ENCODE data around the gene ITPR1.

- TF ChIP-seq CTCF (conservative IDR thresholded peaks at IDR 0.05; ENCODE audit: low read depth in 2 of 2) (no peak), CREB1 (CRISPR knock-in tag; IDR thresholded peaks at IDR 0.05; ENCODE audit: low read depth) (no peak), REST (IDR thresholded peaks at IDR 0.05; ENCODE audit: unreplicated experiment) (no peak), EZH2 (IDR thresholded peaks at IDR 0.05; ENCODE audit: low read depth, unreplicated experiment) (no peak)
Observed at GRCh38 chr3:4577721-4578120, 84.6 kb downstream of the ITPR1 start.

All from GM23338 (cell line).